ENCODE results near the gene GPC5.

Gene GPC5

GRCh38 chr13:92572190-92572589 lies 1173.8 kb downstream of the GPC5 start:
- Histone ChIP-seq H3K4me1 (ENCODE audit: control insufficient read depth in 1 of 2, insufficient read depth in 2 of 2, low read length in 2 of 2) (no peaks in the 10 kb centered on the region), H3K4me3 (ENCODE audit: low read depth in 1 of 2, low read length in 2 of 2) (no peak overlapping the region), H3K9me3 (ENCODE audit: control insufficient read depth in 1 of 2, low read length in 2 of 2) (no peaks in the 10 kb centered on the region), H3K27me3 (ENCODE audit: low read depth, low read length) (no peaks in the 10 kb centered on the region), H3K36me3 (ENCODE audit: control insufficient read depth in 1 of 2, insufficient read depth in 2 of 2, low read length in 2 of 2) (no peaks in the 10 kb centered on the region), H3K27ac (ENCODE audit: low read length) (no peak overlapping the region)

- no peak overlapping the region for H3K27ac ChIP-seq (ENCODE audit: low read length)
Observed at GRCh38 chr13:92573467-92574057, 1175.1 kb downstream of the GPC5 start.

GRCh38 chr13:92574499-92574898 lies 1176.1 kb downstream of the GPC5 start:
- Histone ChIP-seq H3K4me1 (ENCODE audit: control insufficient read depth in 1 of 2, insufficient read depth in 2 of 2, low read length in 2 of 2) (no peaks in the 10 kb centered on the region), H3K9me3 (ENCODE audit: control insufficient read depth in 1 of 2, low read length in 2 of 2) (no peaks in the 10 kb centered on the region), H3K27me3 (ENCODE audit: low read depth, low read length) (no peaks in the 10 kb centered on the region), H3K4me3 (ENCODE audit: low read depth in 1 of 2, low read length in 2 of 2) (no peak overlapping the region), H3K36me3 (ENCODE audit: control insufficient read depth in 1 of 2, insufficient read depth in 2 of 2, low read length in 2 of 2) (no peaks in the 10 kb centered on the region), H3K27ac (ENCODE audit: low read length) (no peak overlapping the region)

More at GRCh38 chr13:92573467-92574057, 1175.1 kb downstream of the GPC5 start:
- Histone ChIP-seq H3K27me3 (ENCODE audit: low read depth, low read length) (no peaks in the 10 kb centered on the region), H3K4me1 (ENCODE audit: control insufficient read depth in 1 of 2, insufficient read depth in 2 of 2, low read length in 2 of 2) (no peaks in the 10 kb centered on the region), H3K9me3 (ENCODE audit: control insufficient read depth in 1 of 2, low read length in 2 of 2) (no peaks in the 10 kb centered on the region), H3K4me3 (ENCODE audit: low read depth in 1 of 2, low read length in 2 of 2) (no peak overlapping the region), H3K36me3 (ENCODE audit: control insufficient read depth in 1 of 2, insufficient read depth in 2 of 2, low read length in 2 of 2) (no peaks in the 10 kb centered on the region)

- no peaks in the 10 kb centered on the region for H3K36me3 ChIP-seq (ENCODE audit: control insufficient read depth in 1 of 2, insufficient read depth in 2 of 2, low read length in 2 of 2)
- no peaks in the 10 kb centered on the region for H3K9me3 ChIP-seq (ENCODE audit: control insufficient read depth in 1 of 2, low read length in 2 of 2)
- H3K27ac ChIP-seq (ENCODE audit: low read length), result no peak overlapping the region
- H3K27me3 ChIP-seq (ENCODE audit: low read depth, low read length), result no peaks in the 10 kb centered on the region
- no peak overlapping the region for H3K4me3 ChIP-seq (ENCODE audit: low read depth in 1 of 2, low read length in 2 of 2)
- H3K4me1 ChIP-seq (ENCODE audit: control insufficient read depth in 1 of 2, insufficient read depth in 2 of 2, low read length in 2 of 2), result no peaks in the 10 kb centered on the region
Observed at GRCh38 chr13:92575777-92576176, 1177.4 kb downstream of the GPC5 start.

GRCh38 chr13:92578358-92578757 lies 1179.9 kb downstream of the GPC5 start:
- H3K27ac ChIP-seq (ENCODE audit: low read length), result no peak overlapping the region
- H3K4me1 ChIP-seq (ENCODE audit: control insufficient read depth in 1 of 2, insufficient read depth in 2 of 2, low read length in 2 of 2), result no peaks in the 10 kb centered on the region
- H3K4me3 ChIP-seq (ENCODE audit: low read depth in 1 of 2, low read length in 2 of 2), result no peak overlapping the region
- H3K36me3 ChIP-seq (ENCODE audit: control insufficient read depth in 1 of 2, insufficient read depth in 2 of 2, low read length in 2 of 2), result no peaks in the 10 kb centered on the region
- peaks cover 0 to 3% of the 10 kb centered on the region in 2 donors for H3K9me3 ChIP-seq (ENCODE audit: control insufficient read depth in 1 of 2, low read length in 2 of 2)
- H3K27me3 ChIP-seq (ENCODE audit: low read depth, low read length), result no peaks in the 10 kb centered on the region

- H3K36me3 ChIP-seq (ENCODE audit: control insufficient read depth in 1 of 2, insufficient read depth in 2 of 2, low read length in 2 of 2), result no peaks in the 10 kb centered on the region
- no peak overlapping the region for H3K4me3 ChIP-seq (ENCODE audit: low read depth in 1 of 2, low read length in 2 of 2)
- no peaks in the 10 kb centered on the region for H3K4me1 ChIP-seq (ENCODE audit: control insufficient read depth in 1 of 2, insufficient read depth in 2 of 2, low read length in 2 of 2)
Observed at GRCh38 chr13:92589955-92590354, 1191.5 kb downstream of the GPC5 start.

GRCh38 chr13:92590503-92590908 lies 1192.1 kb downstream of the GPC5 start:
- no peak overlapping the region for H3K27ac ChIP-seq (ENCODE audit: low read length)
- no peaks in the 10 kb centered on the region for H3K27me3 ChIP-seq (ENCODE audit: low read depth, low read length)
- H3K4me1 ChIP-seq (ENCODE audit: control insufficient read depth in 1 of 2, insufficient read depth in 2 of 2, low read length in 2 of 2), result no peaks in the 10 kb centered on the region
- H3K36me3 ChIP-seq (ENCODE audit: control insufficient read depth in 1 of 2, insufficient read depth in 2 of 2, low read length in 2 of 2), result no peaks in the 10 kb centered on the region
- no peak overlapping the region for H3K4me3 ChIP-seq (ENCODE audit: low read depth in 1 of 2, low read length in 2 of 2)
- H3K9me3 ChIP-seq (ENCODE audit: control insufficient read depth in 1 of 2, low read length in 2 of 2), result no peaks in the 10 kb centered on the region

More at GRCh38 chr13:92589955-92590354, 1191.5 kb downstream of the GPC5 start:
- Histone ChIP-seq H3K9me3 (ENCODE audit: control insufficient read depth in 1 of 2, low read length in 2 of 2) (peaks cover 0 to 3% of the 10 kb centered on the region in 2 donors), H3K27me3 (ENCODE audit: low read depth, low read length) (no peaks in the 10 kb centered on the region), H3K27ac (ENCODE audit: low read length) (no peak overlapping the region)

GRCh38 chr13:92591117-92591516 lies 1192.7 kb downstream of the GPC5 start:
- no peaks in the 10 kb centered on the region for H3K36me3 ChIP-seq (ENCODE audit: control insufficient read depth in 1 of 2, insufficient read depth in 2 of 2, low read length in 2 of 2)
- no peaks in the 10 kb centered on the region for H3K4me1 ChIP-seq (ENCODE audit: control insufficient read depth in 1 of 2, insufficient read depth in 2 of 2, low read length in 2 of 2)
- H3K4me3 ChIP-seq (ENCODE audit: low read depth in 1 of 2, low read length in 2 of 2), result no peak overlapping the region
- H3K27ac ChIP-seq (ENCODE audit: low read length), result no peak overlapping the region
- no peaks in the 10 kb centered on the region for H3K9me3 ChIP-seq (ENCODE audit: control insufficient read depth in 1 of 2, low read length in 2 of 2)
- H3K27me3 ChIP-seq (ENCODE audit: low read depth, low read length), result no peaks in the 10 kb centered on the region

GRCh38 chr13:92592757-92593156 lies 1194.3 kb downstream of the GPC5 start:
- Histone ChIP-seq H3K27me3 (ENCODE audit: low read depth, low read length) (no peaks in the 10 kb centered on the region), H3K4me1 (ENCODE audit: control insufficient read depth in 1 of 2, insufficient read depth in 2 of 2, low read length in 2 of 2) (no peaks in the 10 kb centered on the region), H3K36me3 (ENCODE audit: control insufficient read depth in 1 of 2, insufficient read depth in 2 of 2, low read length in 2 of 2) (no peaks in the 10 kb centered on the region), H3K4me3 (ENCODE audit: low read depth in 1 of 2, low read length in 2 of 2) (no peak overlapping the region), H3K27ac (ENCODE audit: low read length) (no peak overlapping the region), H3K9me3 (ENCODE audit: control insufficient read depth in 1 of 2, low read length in 2 of 2) (no peaks in the 10 kb centered on the region)

- H3K4me3 ChIP-seq (ENCODE audit: low read depth in 1 of 2, low read length in 2 of 2), result no peak overlapping the region
- no peaks in the 10 kb centered on the region for H3K27me3 ChIP-seq (ENCODE audit: low read depth, low read length)
- no peak overlapping the region for H3K27ac ChIP-seq (ENCODE audit: low read length)
- H3K9me3 ChIP-seq (ENCODE audit: control insufficient read depth in 1 of 2, low read length in 2 of 2), result no peaks in the 10 kb centered on the region
- no peaks in the 10 kb centered on the region for H3K4me1 ChIP-seq (ENCODE audit: control insufficient read depth in 1 of 2, insufficient read depth in 2 of 2, low read length in 2 of 2)
- no peaks in the 10 kb centered on the region for H3K36me3 ChIP-seq (ENCODE audit: control insufficient read depth in 1 of 2, insufficient read depth in 2 of 2, low read length in 2 of 2)
Observed at GRCh38 chr13:92602560-92602959, 1204.1 kb downstream of the GPC5 start.

GRCh38 chr13:92609376-92609775 lies 1211.0 kb downstream of the GPC5 start:
- Histone ChIP-seq H3K27ac (ENCODE audit: low read length) (no peak overlapping the region), H3K4me3 (ENCODE audit: low read depth in 1 of 2, low read length in 2 of 2) (no peak overlapping the region), H3K27me3 (ENCODE audit: low read depth, low read length) (no peaks in the 10 kb centered on the region), H3K36me3 (ENCODE audit: control insufficient read depth in 1 of 2, insufficient read depth in 2 of 2, low read length in 2 of 2) (no peaks in the 10 kb centered on the region), H3K9me3 (ENCODE audit: control insufficient read depth in 1 of 2, low read length in 2 of 2) (no peaks in the 10 kb centered on the region), H3K4me1 (ENCODE audit: control insufficient read depth in 1 of 2, insufficient read depth in 2 of 2, low read length in 2 of 2) (no peaks in the 10 kb centered on the region)

GRCh38 chr13:92612892-92613291 lies 1214.5 kb downstream of the GPC5 start:
- no peaks in the 10 kb centered on the region for H3K36me3 ChIP-seq (ENCODE audit: control insufficient read depth in 1 of 2, insufficient read depth in 2 of 2, low read length in 2 of 2)
- H3K4me3 ChIP-seq (ENCODE audit: low read depth in 1 of 2, low read length in 2 of 2), result no peak overlapping the region
- no peaks in the 10 kb centered on the region for H3K4me1 ChIP-seq (ENCODE audit: control insufficient read depth in 1 of 2, insufficient read depth in 2 of 2, low read length in 2 of 2)
- H3K27me3 ChIP-seq (ENCODE audit: low read depth, low read length), result no peaks in the 10 kb centered on the region
- H3K27ac ChIP-seq (ENCODE audit: low read length), result no peak overlapping the region
- H3K9me3 ChIP-seq (ENCODE audit: control insufficient read depth in 1 of 2, low read length in 2 of 2), result no peaks in the 10 kb centered on the region
